GM23338 (cell line): ENCODE data around the gene ACAT2. TPM values are rescaled to one million over a fixed set of nuclear protein-coding genes. Genes with fewer than 3 reads are reported as not detected.
"Not testable (repeated sequence)": the region's sequence is repeated elsewhere in the genome, so short reads cannot be mapped to it uniquely, and the experiment has no call there.

Source experiments
- ATAC-seq: fragments of 200-7000 bp; cut with Tn5 transposase; 3 replicates; pipeline ENCODE4 v1.9.1; 2020
- DNase-seq: peaks from one replicate; pipeline ENCODE4 v3.0.0-alpha.2; 2015; ENCODE audit warnings: low spot score
- H2AFZ ChIP-seq: fragments of 200-600 bp; sonication (generic); 2 replicates; pipeline ENCODE4 v1.8.0; 2016; ENCODE audit warnings: antibody characterized with exemption, mild to moderate bottlenecking, moderate library complexity
- H3F3A ChIP-seq: fragments of 200-600 bp; sonication (generic); replicated peaks from 2 replicates; pipeline ENCODE4 v1.8.0; 2017; ENCODE audit warnings: antibody characterized with exemption, mixed run types, low read depth
- H3K27ac ChIP-seq: fragments of 200-600 bp; sonication (generic); 2 replicates; pipeline ENCODE4 v1.6.1; 2016; ENCODE audit warnings: low read depth
- H3K27me3 ChIP-seq: fragments of 200-600 bp; sonication (generic); 2 replicates; pipeline ENCODE4 v1.8.0; 2016; ENCODE audit warnings: mild to moderate bottlenecking, mixed run types, moderate library complexity; ENCODE audit not compliant: insufficient read depth
- H3K36me3 ChIP-seq: fragments of 200-600 bp; sonication (generic); 2 replicates; pipeline ENCODE4 v1.8.0; 2016; ENCODE audit warnings: mild to moderate bottlenecking; ENCODE audit not compliant: insufficient read depth
- H3K4me1 ChIP-seq: fragments of 200-600 bp; sonication (generic); 2 replicates; pipeline ENCODE4 v1.8.0; 2016; ENCODE audit warnings: mild to moderate bottlenecking, moderate library complexity; ENCODE audit not compliant: insufficient read depth
- H3K4me2 ChIP-seq: fragments of 200-600 bp; sonication (generic); 2 replicates; pipeline ENCODE4 v1.7.1; 2017; ENCODE audit warnings: mixed run types
- H3K4me3 ChIP-seq: fragments of 200-600 bp; sonication (generic); 2 replicates; pipeline ENCODE4 v1.6.1; 2016; ENCODE audit warnings: mixed run types
- H3K79me2 ChIP-seq: fragments of 200-600 bp; sonication (generic); replicated peaks from 2 replicates; pipeline ENCODE4 v1.8.0; 2017; ENCODE audit warnings: mild to moderate bottlenecking; ENCODE audit not compliant: insufficient read depth
- H3K9me2 ChIP-seq: fragments of 200-600 bp; sonication (generic); 2 replicates; pipeline ENCODE4 v1.8.0; 2017; ENCODE audit not compliant: insufficient read depth
- H4K20me1 ChIP-seq: fragments of 200-600 bp; sonication (generic); replicated peaks from 2 replicates; pipeline ENCODE4 v1.8.0; 2017; ENCODE audit warnings: mild to moderate bottlenecking; ENCODE audit not compliant: insufficient read depth
- H3K27ac Mint-ChIP-seq: 2 replicates; pipeline ENCODE4 v1.8.0; 2020; ENCODE audit warnings: inconsistent platforms, mild to moderate bottlenecking, moderate library complexity, mixed read lengths
- H3K27me3 Mint-ChIP-seq: 3 replicates; pipeline ENCODE4 v1.8.0; 2022; ENCODE audit warnings: low read depth, mild to moderate bottlenecking, moderate library complexity, mixed read lengths, inconsistent platforms; ENCODE audit not compliant: insufficient read depth, poor library complexity
- H3K36me3 Mint-ChIP-seq: 3 replicates; pipeline ENCODE4 v1.8.0; 2021; ENCODE audit warnings: low read depth, mild to moderate bottlenecking, inconsistent platforms, moderate library complexity, mixed read lengths
- H3K4me1 Mint-ChIP-seq: 3 replicates; pipeline ENCODE4 v1.8.0; 2020; ENCODE audit warnings: mild to moderate bottlenecking, inconsistent platforms, mixed read lengths
- H3K4me3 Mint-ChIP-seq: 3 replicates; pipeline ENCODE4 v1.8.0; 2021; ENCODE audit warnings: moderate library complexity, mild to moderate bottlenecking, inconsistent platforms, mixed read lengths
- H3K9me3 Mint-ChIP-seq: 3 replicates; pipeline ENCODE4 v1.8.0; 2020; ENCODE audit warnings: moderate library complexity, mild to moderate bottlenecking, inconsistent platforms, mixed read lengths
- CREB1 ChIP-seq: fragments of 250-450 bp; sonication (Bioruptor Pico); IDR thresholded peaks from 2 replicates; pipeline ENCODE4 v1.5.0; 2020; ENCODE audit warnings: low read depth, mild to moderate bottlenecking, moderate library complexity
- EZH2 ChIP-seq: fragments of 200-600 bp; sonication (generic); IDR thresholded peaks from one replicate; pipeline ENCODE4 v1.8.0; 2017; ENCODE audit warnings: antibody characterized with exemption, mild to moderate bottlenecking, low read depth; ENCODE audit not compliant: unreplicated experiment
- JUNB ChIP-seq: IDR thresholded peaks from one replicate; pipeline ENCODE4 v1.6.1; 2016; ENCODE audit warnings: antibody characterized with exemption; ENCODE audit not compliant: unreplicated experiment
- POLR2AphosphoS5 ChIP-seq: IDR thresholded peaks from 2 replicates; pipeline ENCODE4 v1.6.1; 2016; ENCODE audit warnings: antibody characterized with exemption, low read depth
- REST ChIP-seq: IDR thresholded peaks from one replicate; pipeline ENCODE4 v1.6.1; 2018; ENCODE audit warnings: antibody characterized with exemption; ENCODE audit not compliant: unreplicated experiment
- ZNF114 ChIP-seq: fragments of 250-450 bp; sonication (Bioruptor Pico); IDR thresholded peaks from 2 replicates; pipeline ENCODE4 v1.5.0; 2020; ENCODE audit warnings: mild to moderate bottlenecking, moderate library complexity
- long read RNA-seq: library from polyadenylated mRNA; unstranded; transcript quantifications from one replicate; pipeline ENCODE4 v2.0.0, GENCODE V29; 2020; ENCODE audit not compliant: unreplicated experiment
- polyA plus RNA-seq: library from polyadenylated mRNA; unstranded; fragments of >200 nt; fragmentation: Nextera tagmentation; extraction: Ambion mirVana; gene quantifications from 2 replicates; pipeline ENCODE4 v1.2.1, GENCODE V29; 2016
- total RNA-seq: library from RNA; depleted of rRNA; stranded (reverse); fragments of >200 nt; shearing (Covaris generic); gene quantifications from 2 replicates; pipeline ENCODE4 v1.2.3, GENCODE V29; 2014; rRNA removed
- TF ChIP-seq, protein P1 (sequence below), 2 experiments: fragments of 200-600 bp in 1 of 2; sonication (generic) in 1 of 2; conservative IDR thresholded peaks; 2 replicates each; pipeline versions ENCODE4 v1.5.1 to v1.6.1; 2016 to 2017; ENCODE audit warnings: antibody characterized with exemption in 2 of 2, low read depth in 2 of 2, mild to moderate bottlenecking in 2 of 2, moderate library complexity in 1 of 2

ACAT2 gene
- total RNA-seq (104 and 108 TPM in 2 replicates), polyA plus RNA-seq (136 and 151 TPM in 2 replicates)
- long read RNA-seq, transcript ACAT2-201 (9 exons, 3,180 nt) = major isoform, 213 of 228 reads
- long read RNA-seq, partial matches to known transcripts = 4 of 228 reads
- long read RNA-seq, other reads (novel, unspliced or antisense) = 11 of 228 reads

DNA sequence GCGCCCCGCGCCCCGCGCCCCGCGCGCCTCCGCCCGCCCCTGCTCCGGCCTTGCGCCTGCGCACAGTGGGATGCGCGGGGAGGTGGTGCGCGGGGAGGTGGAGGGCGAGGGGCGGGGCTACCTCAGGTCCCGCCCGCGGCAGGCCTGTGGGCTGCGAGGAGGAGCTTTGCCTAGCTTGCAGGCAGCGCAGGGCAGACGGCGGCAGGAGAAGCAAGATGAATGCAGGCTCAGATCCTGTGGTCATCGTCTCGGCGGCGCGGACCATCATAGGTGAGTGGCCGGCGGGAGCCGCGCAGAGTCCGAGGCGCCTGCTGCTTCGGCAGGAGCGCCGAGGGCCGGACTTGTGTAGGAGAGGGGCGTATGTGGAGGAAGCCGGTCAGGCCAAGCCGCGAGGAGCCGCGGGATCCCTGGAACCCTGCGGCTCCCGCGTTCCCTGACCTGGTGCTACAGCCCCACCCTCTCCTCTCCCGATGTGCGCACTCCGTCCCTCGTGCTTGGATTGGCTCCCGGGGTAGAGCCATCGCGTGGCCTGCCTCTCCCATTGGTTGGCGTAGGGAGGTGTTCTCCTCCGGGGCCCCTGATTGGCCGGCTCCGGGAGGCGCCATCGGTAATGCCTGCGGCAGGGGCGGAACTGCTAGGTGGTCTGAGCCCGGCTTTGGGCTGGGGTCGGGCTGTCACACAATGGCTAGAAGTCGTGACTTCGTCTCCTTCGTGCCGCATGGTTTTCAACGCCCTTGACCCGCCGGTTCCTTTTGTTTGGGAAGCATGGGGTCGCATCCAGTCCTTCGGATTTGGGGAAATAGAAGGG, at the start of gene ACAT2:
Gene ACAT2 (plus strand): TSS at position 173 of the 808 bp plus-strand sequence. CDS start 43 bp downstream, at position 216.
- Mint-ChIP-seq H3K36me3 (peaks cover 71% of the 10 kb centered on the region), H3K4me1 (peaks cover 38% of the 10 kb centered on the region), H3K27ac (peak within 1 kb of the TSS; percentile 96), H3K9me3 (no peaks in the 10 kb centered on the region; the same call in 2 of the 3 replicates), H3K4me3 (peak within 1 kb of the TSS; percentile 90), H3K27me3 (peaks cover 20% of the 10 kb centered on the region)
- peak within 1 kb of the TSS; percentile 83 for H3K4me2 ChIP-seq
- peak within 1 kb of the TSS; percentile 98 for H3K27ac ChIP-seq
- no peaks in the 10 kb centered on the region for H3K27me3 ChIP-seq
- DNase-seq (peak; percentile 97), ATAC-seq (peak; percentile 92)
- TF ChIP-seq JUNB = no peak
- TF ChIP-seq ZNF114 (CRISPR knock-in tag) = no peak
- no peak for TF ChIP-seq EZH2
- TF ChIP-seq REST = no peak
- peak; percentile 78; the same call in 1 of the 2 replicates for TF ChIP-seq CREB1
- TF ChIP-seq, protein P1, sequence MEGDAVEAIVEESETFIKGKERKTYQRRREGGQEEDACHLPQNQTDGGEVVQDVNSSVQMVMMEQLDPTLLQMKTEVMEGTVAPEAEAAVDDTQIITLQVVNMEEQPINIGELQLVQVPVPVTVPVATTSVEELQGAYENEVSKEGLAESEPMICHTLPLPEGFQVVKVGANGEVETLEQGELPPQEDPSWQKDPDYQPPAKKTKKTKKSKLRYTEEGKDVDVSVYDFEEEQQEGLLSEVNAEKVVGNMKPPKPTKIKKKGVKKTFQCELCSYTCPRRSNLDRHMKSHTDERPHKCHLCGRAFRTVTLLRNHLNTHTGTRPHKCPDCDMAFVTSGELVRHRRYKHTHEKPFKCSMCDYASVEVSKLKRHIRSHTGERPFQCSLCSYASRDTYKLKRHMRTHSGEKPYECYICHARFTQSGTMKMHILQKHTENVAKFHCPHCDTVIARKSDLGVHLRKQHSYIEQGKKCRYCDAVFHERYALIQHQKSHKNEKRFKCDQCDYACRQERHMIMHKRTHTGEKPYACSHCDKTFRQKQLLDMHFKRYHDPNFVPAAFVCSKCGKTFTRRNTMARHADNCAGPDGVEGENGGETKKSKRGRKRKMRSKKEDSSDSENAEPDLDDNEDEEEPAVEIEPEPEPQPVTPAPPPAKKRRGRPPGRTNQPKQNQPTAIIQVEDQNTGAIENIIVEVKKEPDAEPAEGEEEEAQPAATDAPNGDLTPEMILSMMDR (conservative IDR thresholded peaks at IDR 0.05; ENCODE audit: low read depth in 2 of 2) = no peak
- peak; percentile 83 for TF ChIP-seq POLR2AphosphoS5
- peak within 1 kb of the TSS; percentile 88 for H3K4me3 ChIP-seq
- 0 out of 2 replicates have a peak, but pooled peaks cover 9% of the 10 kb centered on the region for H4K20me1 ChIP-seq
- peak within 1 kb of the TSS; percentile 80; the same call in 1 of the 2 replicates for H2AFZ ChIP-seq
- H3K79me2 ChIP-seq = peaks cover 44% of the 10 kb centered on the region
- H3F3A ChIP-seq = peaks cover 5% of the 10 kb centered on the region
- no peaks in the 10 kb centered on the region for H3K9me2 ChIP-seq
- peaks cover 40% of the 10 kb centered on the region for H3K36me3 ChIP-seq
- peaks cover 18% of the 10 kb centered on the region for H3K4me1 ChIP-seq

GRCh38 chr6:159712389-159712788, 49.5 kb upstream of the ACAT2 start:
- H3K79me2 ChIP-seq, H3K9me3 Mint-ChIP-seq, H3K4me1 ChIP-seq, H2AFZ ChIP-seq, H3F3A ChIP-seq, H3K27ac Mint-ChIP-seq, H3K4me3 ChIP-seq, H3K4me1 Mint-ChIP-seq, H3K27ac ChIP-seq, H3K36me3 Mint-ChIP-seq, H3K9me2 ChIP-seq, H3K36me3 ChIP-seq, H4K20me1 ChIP-seq, H3K4me2 ChIP-seq, H3K27me3 ChIP-seq, ATAC-seq, DNase-seq, H3K4me3 Mint-ChIP-seq, H3K27me3 Mint-ChIP-seq: not testable (repeated sequence)
